NCI-H128 (cell line): Measurements from ENCODE around the gene TBX18.

Experiments
- DNase-seq: peaks from one replicate; lab custom pipeline; 2025; ENCODE audit not compliant: unreplicated experiment; lab: John Stamatoyannopoulos, UW

Gene TBX18

DNA sequence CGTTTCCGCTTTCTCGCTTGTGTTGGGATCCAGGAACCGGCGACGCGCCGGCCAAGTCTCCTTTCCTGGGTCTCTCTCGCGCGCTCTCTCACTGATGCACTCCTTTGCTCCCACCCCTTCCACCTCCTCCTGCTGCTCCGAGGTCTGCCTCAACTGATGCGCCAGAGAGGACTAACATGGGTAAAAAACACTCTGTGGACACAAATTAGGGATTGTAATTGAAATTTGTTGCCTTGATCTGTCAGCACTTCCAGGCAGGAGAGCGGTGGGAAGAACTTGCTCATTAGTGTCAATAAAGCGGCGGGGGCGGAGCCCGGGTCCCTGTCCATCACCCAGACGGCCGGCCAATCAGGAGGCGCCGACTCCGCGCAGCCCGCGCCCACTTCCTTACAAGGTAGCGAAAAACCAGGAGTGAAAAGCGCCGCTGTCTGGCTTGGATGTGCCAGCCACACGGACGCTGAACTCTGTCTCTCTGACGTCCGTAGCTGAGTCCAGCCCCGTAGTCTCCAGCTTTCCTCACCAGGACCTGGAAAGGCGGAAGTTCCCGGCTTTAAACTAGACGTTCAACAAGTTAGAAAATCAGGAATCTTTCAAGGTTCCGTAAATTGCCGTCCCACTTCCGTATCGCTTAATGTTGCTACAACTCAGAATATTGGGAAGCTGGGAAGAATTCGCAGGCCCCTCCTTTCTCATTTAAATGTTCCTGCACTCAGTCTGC, at the start of gene TBX18:
TBX18 (minus strand) TSS at position 267 of the 718 bp plus-strand sequence. CDS start 417 bp downstream, outside the sequence.
- DNase-seq, result no peak

DNA sequence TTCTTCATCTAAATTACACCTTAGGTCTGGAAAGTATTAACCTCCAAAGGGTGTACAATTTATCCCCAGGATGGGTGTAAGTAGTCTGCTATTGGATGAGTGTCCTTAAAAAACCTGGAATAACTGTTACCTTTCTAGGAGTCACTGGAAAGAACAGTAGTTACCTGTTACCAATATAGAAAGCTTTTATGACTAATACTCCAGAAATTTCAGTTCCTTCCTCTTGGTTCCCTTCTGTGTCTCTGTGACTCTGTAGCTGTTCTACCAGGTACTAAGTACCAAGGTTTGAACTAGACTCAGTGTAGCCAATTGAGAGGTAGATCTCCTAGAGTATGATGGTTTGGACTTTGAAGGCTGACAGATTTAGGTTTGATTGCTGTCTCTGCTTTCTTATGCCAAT, 47.0 kb upstream of the TBX18 start:
- no peak for DNase-seq

DNA sequence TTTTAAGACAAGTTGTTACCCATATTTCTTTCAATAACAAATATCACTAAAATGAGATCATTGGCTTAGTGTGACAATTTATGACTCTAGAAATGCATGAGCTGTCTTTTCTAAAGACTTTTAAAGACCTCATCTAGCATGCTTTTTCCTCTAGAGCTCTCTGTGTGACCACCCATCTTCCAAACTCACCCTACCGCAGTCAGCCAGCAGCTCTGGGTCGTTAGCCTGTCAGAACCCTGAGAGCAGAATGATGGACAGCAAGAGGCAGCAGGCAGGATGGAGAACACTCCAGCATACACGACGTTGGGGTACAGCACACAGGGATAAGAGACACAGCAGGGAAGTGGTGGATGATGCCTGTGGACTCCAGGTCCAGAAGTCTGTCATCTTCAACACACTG, 45.1 kb upstream of the TBX18 start:
- DNase-seq, result no peak

DNA sequence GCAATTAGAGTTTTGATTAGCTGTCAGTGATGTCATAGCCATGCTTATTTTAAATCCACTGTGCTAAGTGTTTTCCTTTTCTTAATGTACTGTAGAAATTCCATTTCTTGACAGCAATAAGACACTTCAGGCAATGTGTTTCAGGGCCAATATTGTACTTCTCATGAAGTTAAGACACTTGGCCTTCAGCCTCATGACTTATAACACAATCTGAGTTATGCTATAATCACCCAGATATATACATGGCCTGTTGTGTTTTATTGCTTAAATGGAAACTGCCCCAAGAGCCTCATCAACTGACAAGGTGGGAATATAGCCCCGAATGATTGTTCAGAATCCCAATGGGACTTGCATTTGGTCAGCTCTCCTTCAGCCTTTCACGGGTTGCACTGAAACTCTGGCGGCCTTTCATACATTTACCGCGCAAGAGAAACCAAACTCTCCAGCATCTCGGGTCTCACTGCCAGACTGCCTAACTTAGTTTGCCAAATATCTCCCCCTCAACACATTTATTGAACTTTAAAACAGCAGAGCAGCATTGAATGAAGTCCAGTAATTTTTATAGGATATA, 44.2 kb upstream of the TBX18 start:
- DNase-seq, result no peak

DNA sequence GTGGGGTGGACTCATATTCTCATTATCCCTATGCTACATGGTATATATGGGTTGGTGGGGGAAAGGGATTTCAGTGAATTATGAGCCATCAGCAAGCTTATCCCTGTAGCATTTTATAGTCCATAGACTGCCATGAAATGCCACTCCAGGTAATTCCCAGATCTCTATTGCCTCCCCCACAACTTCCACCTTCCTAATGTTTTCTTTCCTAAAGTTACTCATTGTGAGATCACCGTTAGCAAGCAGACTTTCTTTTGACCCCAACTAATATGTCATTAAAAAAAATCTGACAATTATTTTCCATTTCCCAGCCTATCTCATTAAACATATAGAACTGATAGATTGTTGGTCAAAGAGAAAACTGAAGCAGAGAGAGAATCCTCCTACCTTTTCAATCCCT, 40.7 kb upstream of the TBX18 start:
- no peak for DNase-seq

DNA sequence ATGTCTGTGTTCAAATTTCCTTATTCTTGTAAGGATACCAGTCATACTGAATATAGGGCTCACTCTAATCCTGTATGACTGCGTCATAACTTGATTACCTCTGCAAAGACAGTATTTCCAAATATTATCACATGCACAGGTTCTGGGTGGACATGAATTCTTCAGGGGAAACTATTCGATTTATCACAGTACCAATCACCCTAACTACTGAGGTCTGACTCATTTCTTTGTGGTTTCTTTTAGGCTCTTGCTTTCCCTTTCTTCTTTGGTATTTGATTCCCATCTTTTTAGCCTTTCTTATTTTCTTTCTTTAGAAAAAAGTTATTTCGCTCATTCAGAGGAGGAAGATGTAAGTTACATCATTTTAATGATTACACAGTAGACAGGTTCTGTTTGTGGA, 40.3 kb upstream of the TBX18 start:
- DNase-seq, result no peak

DNA sequence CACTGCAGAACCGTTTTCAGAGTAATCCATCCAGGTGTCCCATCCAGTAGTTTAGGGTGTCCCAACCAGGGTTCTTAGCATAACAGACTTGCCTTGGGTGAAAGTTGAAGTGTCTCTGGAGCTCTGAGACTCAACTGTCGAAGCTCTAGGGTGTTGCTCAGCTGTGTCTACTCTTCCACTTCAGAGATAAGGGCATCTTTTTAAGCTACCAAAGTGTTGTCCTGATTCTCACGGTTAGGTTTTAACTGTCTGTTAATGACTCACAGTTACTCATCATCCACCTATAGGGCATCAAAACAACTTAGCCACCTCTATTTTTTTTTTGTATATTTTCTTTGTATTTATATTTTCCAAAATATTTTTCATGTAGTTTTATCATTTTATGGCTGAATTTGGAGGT, 36.9 kb upstream of the TBX18 start:
- no peak for DNase-seq

DNA sequence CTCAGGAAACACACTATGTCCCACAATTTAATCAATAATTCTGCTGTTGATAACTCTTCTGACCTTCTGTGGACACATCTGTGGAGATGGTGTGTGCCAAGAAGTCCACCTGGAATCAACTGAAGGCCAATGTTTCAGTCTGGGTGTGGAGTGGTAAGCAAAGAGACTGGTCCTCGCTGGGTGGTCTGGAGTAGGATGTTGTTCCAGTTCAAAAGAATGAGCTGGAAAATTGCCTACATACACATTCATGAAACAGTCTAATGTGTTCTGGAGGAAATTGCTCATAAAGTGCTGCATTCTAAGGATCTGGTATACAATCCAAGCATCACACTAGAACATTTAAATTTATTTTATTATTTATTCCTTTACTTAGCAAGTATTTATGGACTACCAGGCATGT, 33.9 kb upstream of the TBX18 start:
- no peak for DNase-seq

DNA sequence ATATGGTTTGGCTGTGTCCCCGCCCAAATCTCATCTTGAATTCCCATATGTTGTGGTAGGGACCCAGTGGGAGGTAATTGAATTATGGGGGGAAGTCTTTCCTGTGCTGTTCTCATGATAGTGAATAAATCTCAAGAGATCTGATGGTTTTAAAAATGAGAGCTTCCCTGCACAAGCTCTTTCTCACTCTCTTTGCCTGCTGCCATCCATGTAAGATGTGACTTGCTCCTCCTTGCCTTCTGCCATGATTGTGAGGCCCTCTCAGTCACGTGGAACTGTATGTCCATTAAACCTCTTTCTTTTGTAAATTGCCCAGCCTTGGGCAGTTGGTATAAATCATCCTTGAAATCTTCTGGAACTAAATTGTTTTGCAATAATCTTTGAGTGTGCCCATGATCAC, 31.9 kb upstream of the TBX18 start:
- DNase-seq, result no peak

DNA sequence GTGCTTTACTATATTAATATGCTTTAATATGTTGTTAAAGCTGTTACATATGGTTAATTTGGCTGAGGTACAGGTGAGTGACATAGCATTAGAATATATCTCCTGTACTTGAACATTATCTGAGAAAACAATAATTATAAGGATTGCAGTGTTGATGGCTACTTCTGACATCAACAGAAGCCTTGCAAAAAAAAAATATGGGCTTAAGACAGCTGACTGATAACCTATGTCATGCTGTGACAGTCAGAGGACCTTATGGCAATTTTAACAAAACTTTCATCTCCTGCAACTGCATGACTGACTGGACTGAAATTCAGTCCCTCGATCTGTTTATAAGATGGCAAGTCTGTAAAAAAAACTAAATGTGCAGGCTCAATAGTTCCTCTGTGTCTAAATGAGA, 27.5 kb upstream of the TBX18 start:
- no peak for DNase-seq

DNA sequence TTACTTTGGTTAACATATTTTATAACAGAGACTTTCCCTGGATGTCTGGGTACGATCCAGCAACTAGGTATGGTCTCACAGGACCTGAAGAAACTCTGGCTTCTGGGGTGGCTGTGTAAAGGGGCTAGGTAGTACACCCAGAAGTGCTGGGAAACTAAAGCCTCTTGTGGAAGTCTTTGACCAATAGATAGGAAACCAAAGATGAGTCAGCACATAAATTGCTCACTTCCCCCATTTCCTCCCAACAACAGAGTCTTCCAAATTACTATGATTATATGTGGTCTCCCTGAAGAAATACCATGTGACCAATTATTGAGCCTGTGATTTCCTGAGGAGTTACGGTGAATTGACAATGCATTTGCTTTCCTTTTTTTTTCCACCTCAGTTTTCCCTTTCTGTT, 26.8 kb upstream of the TBX18 start:
- no peak for DNase-seq

DNA sequence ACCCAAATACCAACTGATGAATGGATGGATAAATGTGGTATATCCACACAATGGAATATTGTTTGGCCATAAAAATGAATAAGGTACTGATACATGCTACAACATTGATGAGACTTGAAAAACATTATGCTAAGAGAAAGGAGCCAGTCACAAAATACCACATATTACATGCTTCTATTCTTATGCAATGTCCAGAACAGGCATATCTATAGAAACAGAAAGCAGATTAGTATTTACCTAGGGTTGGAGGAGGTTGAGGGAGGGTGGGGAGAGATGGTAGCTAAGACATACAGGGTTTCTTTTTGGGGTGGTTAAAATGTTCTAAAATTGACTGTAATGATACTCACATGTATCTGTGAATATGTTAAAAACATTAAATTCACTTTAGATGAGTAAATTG, 24.8 kb upstream of the TBX18 start:
- DNase-seq, result no peak

DNA sequence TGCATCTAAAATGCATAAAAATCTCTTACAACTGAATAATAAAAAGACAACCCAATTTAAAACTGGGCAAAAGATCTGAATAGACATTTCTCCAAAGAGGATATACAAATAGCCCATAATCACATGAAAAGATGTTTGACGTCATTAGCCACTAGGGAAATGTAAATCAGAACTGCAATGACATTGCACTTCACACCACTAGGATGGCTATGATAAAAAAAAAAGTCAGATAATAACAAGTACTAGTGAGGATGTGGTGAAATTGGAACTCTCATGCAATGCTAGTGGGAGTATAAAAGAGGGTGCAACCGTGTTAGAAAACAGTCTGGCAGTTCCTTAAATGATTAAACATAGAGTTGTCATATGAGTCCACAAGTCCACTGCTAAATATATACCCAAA, 24.3 kb upstream of the TBX18 start:
- no peak for DNase-seq

DNA sequence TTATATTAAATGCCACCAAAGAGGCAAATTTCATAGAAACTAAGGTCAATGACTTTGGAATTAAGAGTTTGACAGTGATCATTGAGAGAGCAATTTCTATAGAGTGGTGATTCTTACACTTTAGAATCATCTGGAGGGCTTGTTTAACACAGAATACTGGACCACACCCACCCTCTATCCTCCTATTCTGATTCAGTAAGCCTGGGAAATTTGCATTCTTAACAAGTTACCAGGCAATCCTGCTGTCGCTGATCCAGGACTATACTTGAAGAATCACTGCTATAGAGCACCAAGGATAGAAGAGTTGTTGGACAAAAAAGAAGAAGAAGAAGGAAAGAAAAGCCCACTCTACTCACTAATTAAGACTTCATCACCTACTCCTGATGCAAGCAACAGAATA, 21.3 kb upstream of the TBX18 start:
- no peak for DNase-seq

DNA sequence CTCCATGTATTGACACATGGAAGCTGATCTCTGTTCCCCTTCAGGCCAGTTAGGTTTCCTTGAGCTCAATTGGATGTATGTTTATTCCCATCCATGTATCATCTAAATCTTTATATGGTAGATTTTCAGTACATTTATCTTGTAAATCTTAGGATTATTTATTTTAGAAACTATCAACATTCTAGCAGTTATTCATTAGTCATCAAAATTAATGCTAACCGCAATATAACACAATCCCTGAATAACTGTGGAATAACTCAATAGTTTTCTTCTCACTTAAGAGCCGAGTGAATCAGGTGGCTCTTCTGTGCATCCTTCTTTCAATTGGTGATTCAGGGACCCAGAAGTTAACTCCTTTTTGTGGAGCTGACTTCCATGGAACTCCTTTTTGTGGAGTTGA, 15.5 kb upstream of the TBX18 start:
- DNase-seq, result no peak

DNA sequence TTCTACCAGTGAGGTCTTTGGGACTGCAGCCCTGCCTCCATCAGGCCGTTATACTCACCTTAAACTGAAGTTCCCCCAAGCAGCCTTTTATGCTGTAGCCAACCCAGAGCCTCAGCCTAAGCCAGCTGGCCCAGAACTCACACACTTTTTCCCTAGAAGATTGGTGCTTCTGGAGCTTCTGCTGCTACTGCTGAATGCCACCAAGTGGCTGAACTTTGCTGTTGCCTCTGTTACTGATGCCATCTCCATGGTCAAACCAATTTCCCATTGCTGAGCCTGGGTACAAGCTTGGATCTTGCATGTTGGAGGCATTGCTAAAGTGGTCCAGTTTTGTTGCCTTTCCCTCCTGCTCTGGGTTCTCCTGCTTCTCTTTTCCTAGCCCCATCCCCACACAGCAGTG, 15.0 kb upstream of the TBX18 start:
- DNase-seq, result no peak

DNA sequence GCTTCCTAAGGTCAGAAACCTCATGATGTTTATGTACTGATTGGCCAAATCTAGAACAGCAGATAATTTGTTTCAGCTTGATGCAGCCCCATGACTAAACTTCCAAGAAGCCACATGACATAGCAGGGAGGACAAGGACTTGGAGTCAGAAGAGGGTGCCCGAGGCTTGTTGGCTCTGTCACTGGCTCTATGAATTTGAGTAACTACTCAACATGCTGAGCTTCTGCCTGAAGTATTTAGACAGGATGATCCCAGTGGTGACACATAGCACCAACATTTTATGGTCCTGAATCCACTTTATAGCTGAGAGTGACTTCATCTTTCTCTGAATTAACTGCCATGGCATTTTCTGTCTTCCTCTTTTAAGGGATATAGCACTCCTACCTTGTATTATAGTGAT, 13.5 kb upstream of the TBX18 start:
- no peak for DNase-seq

DNA sequence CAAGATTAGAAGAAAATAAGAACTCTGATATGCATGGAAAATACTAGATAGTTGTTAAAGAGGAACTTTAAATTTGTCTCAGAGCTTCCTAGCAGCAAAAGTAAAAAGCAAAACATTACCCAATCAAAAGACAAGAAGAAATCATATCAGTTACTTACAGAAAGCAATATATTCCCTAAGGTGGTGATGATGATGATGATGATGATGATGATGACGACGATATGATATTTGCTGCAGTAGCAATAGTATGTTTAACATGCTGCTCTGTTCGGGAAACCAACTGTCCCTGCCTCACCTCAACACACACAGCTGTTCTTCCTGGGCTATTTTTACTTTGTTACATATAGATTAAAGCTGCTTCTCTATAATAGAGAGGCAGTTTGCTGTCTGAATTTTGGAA, 12.0 kb upstream of the TBX18 start:
- no peak for DNase-seq

DNA sequence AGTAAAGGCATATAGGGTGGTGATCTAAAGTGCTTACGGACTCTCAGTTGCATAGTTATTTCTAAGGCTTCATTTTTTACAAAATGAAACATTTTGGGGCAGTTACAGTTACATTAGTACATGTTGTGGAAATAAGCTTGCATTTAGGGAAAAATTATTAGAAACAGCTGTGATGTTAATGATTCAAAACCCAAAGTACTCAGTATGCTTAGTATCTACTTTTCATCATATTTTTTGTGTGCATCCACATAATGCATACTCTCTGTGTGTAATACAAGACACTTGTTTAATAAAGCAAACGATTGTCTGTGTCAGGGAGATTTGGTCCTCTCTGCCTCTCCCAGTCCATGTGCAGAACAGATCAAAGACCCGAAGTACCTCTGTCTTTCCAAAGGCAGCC, 11.4 kb upstream of the TBX18 start:
- no peak for DNase-seq

DNA sequence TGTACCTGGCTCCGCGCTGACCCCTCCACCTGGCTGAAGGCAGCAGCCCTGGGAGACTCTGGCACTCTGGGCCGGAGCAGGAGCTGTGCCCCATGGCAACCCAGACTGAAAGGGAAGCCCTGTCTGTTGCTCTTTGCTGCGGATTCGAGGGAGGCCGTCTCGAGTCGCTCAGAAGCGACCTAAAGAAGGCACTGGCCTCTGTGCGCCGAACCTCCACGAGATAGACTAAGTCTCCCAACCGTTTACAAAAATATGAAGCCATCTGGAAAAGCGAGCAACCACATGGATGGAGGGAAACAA, 10.5 kb upstream of the TBX18 start:
- DNase-seq, result no peak

DNA sequence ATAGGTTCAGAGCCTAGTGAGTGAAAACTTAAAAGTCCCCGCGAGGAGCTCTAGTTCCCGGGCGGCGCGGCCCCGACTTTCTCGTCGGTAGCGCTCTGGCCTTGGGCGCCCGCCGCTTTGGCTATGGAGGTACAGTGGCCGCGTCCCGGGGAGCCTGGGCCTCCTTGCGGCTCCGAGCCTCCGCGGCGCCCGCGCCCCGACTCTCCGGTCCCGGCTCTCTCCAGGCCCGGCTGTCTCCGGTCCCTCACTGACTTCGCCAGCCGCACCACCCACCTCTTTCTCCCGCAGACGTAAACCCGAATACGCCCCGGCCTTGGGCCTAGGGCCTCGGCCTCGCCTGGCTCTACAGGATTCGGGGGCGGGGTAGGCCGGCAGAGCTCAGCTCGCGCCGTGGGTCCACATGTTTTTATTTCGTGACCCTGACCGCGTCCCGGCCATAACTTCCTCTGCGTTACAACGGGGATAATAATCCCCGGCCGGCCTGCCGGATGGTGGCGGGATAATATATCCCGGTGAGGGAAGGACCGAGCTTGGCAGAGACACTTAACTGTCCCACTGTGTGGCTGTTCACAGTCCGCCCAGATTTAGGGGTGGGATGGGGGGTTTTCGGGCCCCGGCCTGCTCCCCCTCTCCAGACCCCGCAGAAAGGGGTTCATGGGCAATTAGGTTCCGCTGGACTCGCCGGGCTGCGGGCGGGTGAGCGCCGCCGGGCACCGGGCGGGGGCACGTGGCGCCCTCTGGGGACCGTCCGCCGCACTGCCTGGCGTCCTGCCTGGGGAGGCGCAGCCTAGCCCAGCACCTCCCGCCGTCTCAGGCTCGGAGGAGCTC, 10.0 kb upstream of the TBX18 start:
- DNase-seq, result no peak

DNA sequence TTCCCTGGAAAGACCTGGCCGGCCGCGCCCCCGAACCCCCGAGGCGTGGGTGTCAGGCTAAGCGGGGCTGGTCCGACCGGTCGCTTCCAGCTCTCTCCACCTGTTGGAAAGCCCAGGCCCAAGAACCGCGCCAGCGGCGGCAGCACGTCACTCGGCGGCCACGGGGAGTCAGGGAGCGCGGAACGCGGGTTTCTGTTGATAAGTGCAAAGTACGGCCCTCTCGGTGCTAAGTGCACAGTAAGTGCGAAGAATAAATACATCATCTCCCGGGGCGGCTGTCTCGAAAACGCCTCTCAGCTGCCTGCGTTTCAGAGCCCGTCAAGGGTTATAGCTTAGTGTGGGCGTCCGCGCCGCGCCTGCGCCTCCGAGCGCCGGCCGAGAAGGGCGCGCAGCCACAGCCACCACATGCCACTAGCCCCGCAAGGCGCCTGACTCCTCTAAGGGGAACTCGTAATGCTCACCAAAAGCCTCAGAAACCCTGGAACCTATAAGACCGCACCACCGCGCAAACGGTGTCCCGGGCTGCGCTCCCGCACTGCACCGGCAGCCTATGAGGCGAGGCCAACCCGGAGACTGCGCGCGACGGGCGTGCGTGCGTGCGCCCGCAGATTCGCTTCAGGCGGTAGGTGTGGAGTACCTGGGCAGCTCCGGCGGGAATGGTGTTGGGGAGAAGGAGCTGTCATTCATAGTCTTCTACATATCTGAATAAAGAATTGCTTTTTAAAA, 9.2 kb upstream of the TBX18 start:
- no peak for DNase-seq
